Stimulated activated CD4-positive, alpha-beta T cell treated with anti-CD3 and anti-CD28 coated beads, Interleukin-12 subunit alpha, Interleukin-12 subunit beta, amount 100 ng/mL, for 24 hours (primary cell): Measurements from ENCODE around the gene ANKS3.
A peak's percentile ranks its signal among the peaks of the same experiment; 100 is the strongest.

ENCODE experiments used
- DNase-seq, 2 experiments: peaks; one replicate each; pipeline ENCODE4 v3.0.0-alpha.2; 2020; ENCODE audit warnings: low read depth in 2 of 2

ANKS3 gene

GRCh38 chr16:4696905-4697847 lies 36.9 kb downstream of the ANKS3 start:
- no peak for DNase-seq

- no peak for DNase-seq
Measured at GRCh38 chr16:4696172-4696904, 37.7 kb downstream of the ANKS3 start.

GRCh38 chr16:4695473-4696171 lies 38.4 kb downstream of the ANKS3 start:
- DNase-seq: no peak

DNA sequence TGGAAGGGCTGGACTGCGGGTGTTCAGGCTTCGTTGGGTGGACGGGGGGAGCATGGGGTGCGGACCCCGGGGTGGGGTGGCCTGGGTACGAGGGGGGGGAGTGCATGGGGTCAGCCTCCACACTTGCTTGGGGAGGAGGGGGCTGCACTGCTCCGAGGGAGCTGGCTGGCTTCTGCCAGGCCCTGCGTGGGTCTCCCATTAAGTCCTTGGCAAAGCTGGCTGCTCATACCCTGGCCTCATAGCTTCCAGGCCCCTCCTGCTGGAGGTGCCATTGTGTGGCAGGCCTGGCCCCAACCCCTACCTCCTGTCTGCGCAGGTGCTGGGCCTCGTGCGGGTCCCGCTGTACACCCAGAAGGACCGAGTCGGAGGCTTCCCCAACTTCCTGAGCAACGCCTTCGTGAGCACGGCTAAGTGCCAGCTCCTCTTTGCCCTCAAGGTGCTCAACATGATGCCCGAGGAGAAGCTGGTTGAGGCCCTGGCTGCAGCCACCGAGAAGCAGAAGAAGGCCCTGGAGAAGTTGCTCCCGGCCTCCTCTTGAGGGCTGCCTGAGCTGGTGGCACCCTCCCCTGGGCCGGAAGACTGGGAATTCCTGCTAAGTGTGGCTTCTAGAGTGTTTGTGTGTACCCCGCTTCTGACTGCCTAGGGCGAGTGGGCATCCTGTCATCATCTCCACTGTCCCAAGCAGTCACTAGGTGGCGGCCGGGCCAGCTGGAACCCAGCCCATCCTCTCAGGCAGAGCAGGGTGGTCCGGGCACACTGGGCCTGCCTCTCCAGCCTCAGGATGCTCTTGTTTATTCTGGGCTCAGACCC lies 39.2 kb downstream of the ANKS3 start:
- no peak for DNase-seq

- no peak for DNase-seq
Measured at GRCh38 chr16:4693956-4694641, 40.0 kb downstream of the ANKS3 start.

- peak; percentile 93 to 95 for DNase-seq
Measured at GRCh38 chr16:4693296-4693955, 40.6 kb downstream of the ANKS3 start, which contains the start of gene NUDT16L1. NUDT16L1 (plus strand) TSS chr16:4693562; CDS start chr16:4693727, 165 bp downstream.

- DNase-seq: no peak
Measured at GRCh38 chr16:4692460-4693295, 41.4 kb downstream of the ANKS3 start.

DNA sequence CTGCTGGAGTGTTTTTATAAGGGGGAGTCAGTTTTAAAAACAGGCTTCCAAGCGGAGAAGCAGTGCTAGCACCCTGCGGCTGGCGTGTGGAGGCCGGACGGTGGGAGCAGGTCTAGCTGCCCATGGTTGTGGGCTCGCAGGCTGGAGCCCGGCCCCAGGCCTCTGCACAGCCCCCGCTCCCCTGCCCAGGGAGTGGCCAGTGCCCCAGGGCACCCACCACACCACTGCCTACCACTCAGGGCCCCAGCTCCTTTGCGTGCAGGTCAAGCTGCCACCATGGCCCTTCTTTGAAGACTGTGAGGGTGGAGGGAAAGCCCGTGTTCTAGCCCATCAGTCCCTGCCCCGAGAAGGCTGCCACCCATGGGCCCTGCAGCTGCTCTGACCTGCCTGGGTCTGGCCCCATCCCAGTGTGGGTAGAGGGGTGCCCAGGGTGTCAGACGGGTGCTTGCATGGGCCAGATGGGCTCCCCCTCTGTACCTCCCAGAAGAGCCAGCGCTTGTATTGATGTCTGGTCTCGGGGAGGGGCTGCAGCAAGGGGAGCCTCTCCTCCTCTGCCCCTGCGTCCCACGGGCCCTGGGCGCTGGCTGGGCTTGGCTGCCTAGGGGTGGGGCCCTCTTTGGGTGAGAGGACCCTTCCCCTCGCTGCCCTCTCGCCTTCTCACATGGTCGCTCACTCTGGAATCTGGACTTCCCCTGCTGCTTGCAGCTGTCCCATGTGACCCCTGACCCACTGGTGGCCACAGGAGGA lies 42.2 kb downstream of the ANKS3 start:
- no peak for DNase-seq

DNA sequence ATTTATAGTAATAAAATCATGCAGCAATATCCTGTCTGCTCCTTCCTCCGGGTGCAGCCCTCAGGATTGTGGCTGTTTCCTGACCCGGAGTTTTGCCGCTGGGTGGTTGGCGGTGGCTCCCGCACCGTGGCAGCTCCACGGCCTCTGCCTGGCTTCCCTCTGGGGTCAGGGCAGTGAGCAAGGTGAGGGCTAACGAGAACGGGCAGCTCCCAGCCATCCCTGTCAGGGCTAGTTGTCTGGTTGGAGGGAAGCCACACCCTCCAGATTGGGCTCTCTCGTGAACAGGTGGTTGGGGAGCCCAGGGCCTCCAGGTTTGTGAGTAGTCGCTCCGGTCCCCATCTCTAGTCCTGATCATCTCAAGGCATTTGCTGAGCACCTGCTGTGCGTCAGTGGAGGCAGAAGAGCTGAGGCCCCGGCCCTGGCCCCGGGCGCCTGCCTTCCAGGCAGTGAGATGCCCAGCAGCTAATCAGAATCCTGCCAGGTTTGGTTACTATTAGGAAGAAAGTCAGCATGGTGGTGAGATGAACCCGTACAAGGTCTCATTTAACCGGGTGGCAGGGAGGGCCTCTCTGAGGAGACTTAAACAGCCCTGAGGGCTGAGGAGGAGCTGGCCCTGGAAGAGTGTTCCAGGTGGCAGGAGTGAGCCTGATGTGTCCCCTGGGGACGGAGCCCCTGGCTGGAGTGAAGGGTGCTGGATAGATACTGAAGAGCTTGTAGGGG lies 43.0 kb downstream of the ANKS3 start:
- DNase-seq: no peak

DNA sequence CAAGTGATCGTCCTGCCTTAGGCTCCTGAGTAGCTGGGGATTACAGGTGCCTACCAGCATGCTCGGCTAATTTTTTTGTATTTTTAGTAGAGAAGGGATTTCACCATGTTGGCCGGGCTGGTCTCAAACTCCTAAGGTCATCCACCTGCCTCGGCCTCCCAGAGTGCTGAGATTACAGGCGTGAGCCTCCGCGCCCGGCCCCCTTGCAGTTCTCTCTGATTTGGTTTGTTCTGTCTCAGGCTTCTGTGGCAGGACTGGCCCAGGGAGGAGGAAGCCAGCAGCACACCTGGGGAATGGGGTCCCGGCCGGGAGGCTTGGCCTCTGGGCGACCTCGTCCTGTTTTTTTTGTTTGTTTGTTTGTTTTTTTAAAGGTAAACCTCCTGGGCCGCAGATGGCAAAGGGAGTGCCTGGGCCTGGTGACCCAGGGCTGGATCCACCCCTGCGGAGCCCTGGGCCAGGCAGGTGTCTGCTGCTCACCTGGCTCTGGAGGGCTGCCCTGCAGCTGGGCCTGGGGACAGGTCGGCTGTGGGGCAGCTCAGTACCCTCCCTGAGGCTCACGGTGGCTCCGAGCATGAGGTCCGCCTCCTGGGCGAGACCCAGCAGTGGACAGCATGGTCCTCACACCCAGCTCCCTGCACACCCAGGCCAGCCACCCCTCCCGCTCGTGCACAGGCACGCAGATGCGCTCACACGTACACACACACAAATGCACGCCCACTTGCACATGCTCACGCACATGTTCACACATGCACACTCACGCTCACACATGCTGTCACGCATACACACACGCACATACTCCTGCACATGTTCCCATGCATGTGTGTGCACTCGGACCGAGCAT lies 44.0 kb downstream of the ANKS3 start:
- DNase-seq: no peak

- no peak for DNase-seq
Measured at GRCh38 chr16:4689091-4689671, 44.9 kb downstream of the ANKS3 start.

DNA sequence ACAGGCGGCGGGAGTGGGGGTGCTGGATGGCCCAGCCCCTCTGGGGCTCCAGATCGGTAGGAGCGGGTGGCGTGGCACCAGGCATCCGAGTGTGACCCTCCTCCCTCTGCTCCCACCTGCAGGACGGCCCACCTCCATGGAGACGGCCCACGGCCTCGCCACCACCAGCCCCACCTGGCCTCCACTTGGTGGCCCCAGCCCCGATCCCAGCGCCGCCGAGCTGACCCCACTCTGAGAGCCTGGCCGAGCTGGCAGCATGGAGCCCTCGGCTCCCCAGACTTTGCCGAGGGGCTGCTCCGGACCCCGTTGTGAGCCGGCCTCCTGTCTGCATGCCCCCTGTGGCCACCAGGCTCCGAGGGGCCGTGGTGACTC lies 45.4 kb downstream of the ANKS3 start:
- DNase-seq: no peak

GRCh38 chr16:4687946-4688673 lies 46.0 kb downstream of the ANKS3 start:
- DNase-seq: no peak

DNA sequence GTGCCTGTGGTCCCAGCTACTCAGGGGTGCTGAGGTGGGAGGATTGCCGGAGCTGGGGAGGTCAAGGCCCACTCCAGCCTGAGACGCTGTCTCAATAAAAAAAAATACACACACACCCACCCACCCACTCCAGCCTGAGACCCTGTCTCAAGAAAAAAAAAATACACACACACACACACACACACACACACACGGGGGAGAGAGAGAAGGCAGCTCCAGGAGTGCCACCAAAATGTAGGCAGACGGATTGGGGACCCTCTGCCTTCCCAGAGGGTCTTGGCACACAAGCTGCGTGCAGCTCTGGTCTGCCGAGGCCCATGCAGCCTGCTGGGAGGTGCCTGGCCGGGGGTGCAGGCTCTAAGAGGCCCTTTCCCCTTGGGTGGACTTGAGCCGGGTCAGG lies 46.7 kb downstream of the ANKS3 start:
- DNase-seq: no peak

DNA sequence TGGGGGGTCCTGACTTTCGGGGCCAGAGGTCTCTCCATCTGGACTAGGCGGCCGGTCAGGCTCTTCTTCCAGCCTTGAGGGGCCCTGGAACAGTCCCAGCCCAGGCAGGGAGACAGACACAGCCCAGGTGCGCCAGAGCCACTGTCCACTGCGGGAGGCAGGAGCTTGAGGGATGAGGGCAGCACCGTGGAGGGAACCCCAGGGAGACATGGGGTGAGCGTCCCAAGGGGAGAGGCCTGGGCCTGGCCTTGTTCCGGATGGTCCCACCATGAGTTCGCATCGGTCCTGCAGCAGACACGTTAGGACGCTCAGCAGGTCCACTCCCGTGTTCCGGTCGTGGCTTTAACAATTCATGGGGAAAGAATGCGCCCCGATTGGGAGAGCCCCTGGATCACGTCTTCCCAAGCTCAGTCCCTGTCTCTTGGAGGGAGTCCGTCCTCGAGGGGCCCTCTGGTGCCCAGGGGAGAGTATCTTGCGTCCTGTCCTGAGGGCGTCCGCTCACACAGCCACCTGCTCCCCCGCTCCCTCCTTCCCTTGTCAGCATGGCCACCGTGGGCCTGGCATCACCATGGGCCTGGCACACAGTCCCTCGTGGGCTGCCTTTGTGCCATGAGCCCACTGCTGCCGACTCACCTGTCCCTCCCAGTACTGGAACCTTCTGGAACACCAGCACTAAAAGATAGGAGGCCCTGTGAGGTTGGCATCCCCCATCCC lies 47.4 kb downstream of the ANKS3 start:
- DNase-seq: no peak
